Fibroblast of the aortic adventitia (primary cell): ENCODE results near the gene CLK3. TPM values are rescaled to one million over a fixed set of nuclear protein-coding genes. Genes with fewer than 3 reads are reported as not detected.
A peak's percentile ranks its signal among the peaks of the same experiment; 100 is the strongest.

Experiments
- DNase-seq: peaks from one replicate; pipeline ENCODE4 v3.0.0-alpha.2; 2010; ENCODE audit warnings: low read depth
- H3K4me3 ChIP-seq: 2 replicates; pipeline ENCODE4 v1.5.1; 2011; ENCODE audit warnings: low read depth, mild to moderate bottlenecking, control low read depth, low read length, moderate library complexity
- CTCF ChIP-seq: IDR thresholded peaks from 2 replicates; pipeline ENCODE4 v1.5.1; 2011; ENCODE audit warnings: mild to moderate bottlenecking, low read length, control low read depth, inconsistent platforms; ENCODE audit not compliant: insufficient read depth
- total RNA-seq: library from RNA; depleted of rRNA; stranded (reverse); fragments of >200 nt; gene quantifications from 2 replicates; pipeline ENCODE4 v1.2.3, GENCODE V29; 2012; ENCODE audit warnings: low replicate concordance

The CLK3 gene
- total RNA-seq, 1 donor, result 52.6 TPM

GRCh38 chr15:74631408-74631807, 15.8 kb downstream of the CLK3 start:
- DNase-seq, result no peak
- no peak for TF ChIP-seq CTCF

GRCh38 chr15:74631935-74632560, 16.4 kb downstream of the CLK3 start:
- TF ChIP-seq CTCF, result peak; percentile 90
- H3K4me3 ChIP-seq, result no peak overlapping the region

More at GRCh38 chr15:74631408-74631807, 15.8 kb downstream of the CLK3 start:
- H3K4me3 ChIP-seq, result no peak overlapping the region

GRCh38 chr15:74632601-74633000, 17.0 kb downstream of the CLK3 start:
- DNase-seq, result no peak
- no peak for TF ChIP-seq CTCF
- H3K4me3 ChIP-seq, result no peak overlapping the region

More at GRCh38 chr15:74631935-74632560, 16.4 kb downstream of the CLK3 start:
- DNase-seq, result peak; percentile 52

GRCh38 chr15:74633781-74634180, 18.1 kb downstream of the CLK3 start:
- TF ChIP-seq CTCF, result no peak
- no peak overlapping the region for H3K4me3 ChIP-seq

GRCh38 chr15:74635228-74635627, 19.6 kb downstream of the CLK3 start:
- TF ChIP-seq CTCF, result peak; percentile 91
- no peak overlapping the region for H3K4me3 ChIP-seq
- peak; percentile 72 for DNase-seq

More at GRCh38 chr15:74633781-74634180, 18.1 kb downstream of the CLK3 start:
- no peak for DNase-seq

- no peak overlapping the region for H3K4me3 ChIP-seq
- no peak for TF ChIP-seq CTCF
- DNase-seq, result no peak
These were observed 21.3 kb downstream of the CLK3 start for GRCh38 chr15:74636984-74637383.

GRCh38 chr15:74641151-74641550, 25.5 kb downstream of the CLK3 start:
- no peak overlapping the region for H3K4me3 ChIP-seq
- DNase-seq, result peak; percentile 47
- no peak for TF ChIP-seq CTCF
